Aorta (tissue), 5 donors: Measurements from ENCODE around the gene ETNK1. TPM values are rescaled to one million over a fixed set of nuclear protein-coding genes. Genes with fewer than 3 reads are reported as not detected.
A peak's percentile ranks its signal among the peaks of the same experiment; 100 is the strongest.

ENCODE experiments used
- ATAC-seq: fragments of 200-7000 bp; cut with Tn5 transposase; one replicate; pipeline ENCODE4 v1.9.1; 2022; ENCODE audit warnings: moderate library complexity; ENCODE audit not compliant: low FRiP score
- DNase-seq, 2 donors: peaks; one replicate each; pipeline ENCODE4 v3.0.0-alpha.2; 2020
- H3K27ac ChIP-seq, 2 donors: one replicate each; pipeline ENCODE4 v1.5.1; 2013; ENCODE audit warnings: low read length in 2 of 2, mild to moderate bottlenecking in 2 of 2, moderate library complexity in 2 of 2, control low read depth in 1 of 2, inconsistent platforms in 1 of 2, low read depth in 1 of 2
- H3K27me3 ChIP-seq, 2 donors: one replicate each; pipeline ENCODE4 v1.6.1; 2013; ENCODE audit warnings: control low read depth in 1 of 2, low read length in 1 of 2, mild to moderate bottlenecking in 1 of 2, moderate library complexity in 1 of 2; ENCODE audit not compliant: insufficient read depth in 2 of 2, control insufficient read depth in 1 of 2
- H3K36me3 ChIP-seq, 2 donors: one replicate each; pipeline ENCODE4 v1.6.1; 2013; ENCODE audit warnings: control low read depth in 1 of 2, low read length in 1 of 2, mild to moderate bottlenecking in 1 of 2; ENCODE audit not compliant: insufficient read depth in 2 of 2, control insufficient read depth in 1 of 2
- H3K4me1 ChIP-seq, 2 donors: one replicate each; pipeline ENCODE4 v1.6.1; 2013; ENCODE audit warnings: low read length in 2 of 2, control low read depth in 1 of 2, mild to moderate bottlenecking in 1 of 2, moderate library complexity in 1 of 2; ENCODE audit not compliant: insufficient read depth in 2 of 2, control insufficient read depth in 1 of 2
- H3K4me3 ChIP-seq, 2 donors: one replicate each; pipeline ENCODE4 v1.5.1; 2013; ENCODE audit warnings: low read length in 2 of 2, control low read depth in 1 of 2, mild to moderate bottlenecking in 1 of 2
- H3K9me3 ChIP-seq: one replicate; pipeline ENCODE4 v1.6.1; 2013; ENCODE audit warnings: mild to moderate bottlenecking, low read length; ENCODE audit not compliant: control insufficient read depth
- WGBS, 2 donors: extraction: QIAGEN DNeasy Blood & Tissue Kit; methylation state at CpG; one replicate each; pipeline ENCODE4 v1.1.7; 2013; 5-methylcytosine and 5-hydroxymethylcytosine counted together
- intact Hi-C, 2 donors: fragments of 100-400 bp; cut with DNase I; formaldehyde crosslinking; loops; one replicate each; pipeline versions ENCODE4 v1.14.2 to v1.15.0; 2022
- polyA plus RNA-seq, 2 donors: library from polyadenylated mRNA; stranded (reverse); fragments of 200-250 nt; gene quantifications; one replicate each; pipeline ENCODE4 v1.2.3, GENCODE V29; 2013
- total RNA-seq, 2 donors: library from RNA; stranded (reverse); fragmentation: NEBNext Ultra II Directional; extraction: Animal tissue kit (Norgen Biotek cat#: 25700); gene quantifications; one replicate each; pipeline ENCODE4 v1.2.1, GENCODE V29; 2021
- donor health status: healthy with polysubstance abuse.
- donor health status: Bipolar disorder and iron deficiency.
- donor health status: DM: no; HTN: no; CAD: no.
- donor health status: DM: no; HTN: no; CAD: no.
- donor health status: DM: yes; HTN: yes; CAD: no.

Gene ETNK1
- total and polyA plus RNA-seq, 4 donors, result 4.3 to 77.6 (median 42.0) TPM

GRCh38 chr12:22625762-22626294, 857 bp downstream of the ETNK1 start:
- Histone ChIP-seq H3K27me3 (no peaks in the 10 kb centered on the region), H3K4me1 (peaks cover 0 to 5% of the 10 kb centered on the region in 2 donors), H3K27ac (peak overlapping the region; percentile 63 to 91), H3K36me3 (no peaks in the 10 kb centered on the region), H3K4me3 (peak overlapping the region; percentile 54 to 70), H3K9me3 (no peaks in the 10 kb centered on the region)
- intact Hi-C loops, result loop anchor here (5.0 kb wide), 1 partner anchor 84 kb away; the partner anchor contains the start of gene C2CD5 (in 2 of the 2)
- peak; percentile 12 for ATAC-seq
- DNase-seq, result no peak
- WGBS, 2 donors, result 0% methylated on average over 18 of the region's 18 CpGs

GRCh38 chr12:22626406-22626805, 1.4 kb downstream of the ETNK1 start:
- no peak for ATAC-seq
- H3K9me3 ChIP-seq, result no peaks in the 10 kb centered on the region
- 9 to 10% methylated on average over 4 of the region's 4 CpGs for WGBS, 2 donors
- no peak overlapping the region for H3K27ac ChIP-seq
- H3K36me3 ChIP-seq, result no peaks in the 10 kb centered on the region
- H3K27me3 ChIP-seq, result no peaks in the 10 kb centered on the region
- H3K4me1 ChIP-seq, result peaks cover 0 to 5% of the 10 kb centered on the region in 2 donors
- H3K4me3 ChIP-seq, result peak overlapping the region; percentile 54 to 70
- no peak for DNase-seq
- intact Hi-C loops, result loop anchor here (5.0 kb wide), 1 partner anchor 84 kb away; the partner anchor contains the start of gene C2CD5 (in 2 of the 2)

- ATAC-seq (no peak), DNase-seq (no peak)
- H3K9me3 ChIP-seq, result no peaks in the 10 kb centered on the region
- no peaks in the 10 kb centered on the region for H3K27me3 ChIP-seq
- H3K36me3 ChIP-seq, result no peaks in the 10 kb centered on the region
- WGBS, 2 donors, result 8 to 33% methylated on average over 2 of the region's 2 CpGs
- H3K4me1 ChIP-seq, result peaks cover 0 to 5% of the 10 kb centered on the region in 2 donors
- intact Hi-C loops, result loop anchor here (5.0 kb wide), 1 partner anchor 85 kb away; the partner anchor contains the start of gene C2CD5 (in 2 of the 2)
- peak overlapping the region in 1 of 2 donors; percentile 41 for H3K4me3 ChIP-seq
- H3K27ac ChIP-seq, result no peak overlapping the region
These were observed 2.4 kb downstream of the ETNK1 start for GRCh38 chr12:22627371-22627770.

GRCh38 chr12:22628228-22628627, 3.3 kb downstream of the ETNK1 start:
- H3K36me3 ChIP-seq, result no peaks in the 10 kb centered on the region
- intact Hi-C loops, result loop anchor here (5.0 kb wide), 1 partner anchor 86 kb away; the partner anchor contains the start of gene C2CD5 (in 2 of the 2)
- no peak for DNase-seq
- no peaks in the 10 kb centered on the region for H3K27me3 ChIP-seq
- 58 to 59% methylated on average over 4 of the region's 4 CpGs for WGBS, 2 donors
- H3K4me1 ChIP-seq, result peaks cover 0 to 5% of the 10 kb centered on the region in 2 donors
- ATAC-seq, result no peak
- H3K27ac ChIP-seq, result no peak overlapping the region
- peak overlapping the region in 1 of 2 donors; percentile 5 for H3K4me3 ChIP-seq
- no peaks in the 10 kb centered on the region for H3K9me3 ChIP-seq

- H3K36me3 ChIP-seq, result no peaks in the 10 kb centered on the region
- H3K27me3 ChIP-seq, result no peaks in the 10 kb centered on the region
- no peak overlapping the region for H3K4me3 ChIP-seq
- 67 to 69% methylated on average over 3 of the region's 3 CpGs for WGBS, 2 donors
- ATAC-seq (no peak), DNase-seq (no peak)
- H3K4me1 ChIP-seq, result peaks cover 4 to 5% of the 10 kb centered on the region in 2 donors
- intact Hi-C loops, result no loop called here
- no peaks in the 10 kb centered on the region for H3K9me3 ChIP-seq
- H3K27ac ChIP-seq, result no peak overlapping the region
These were observed 7.0 kb downstream of the ETNK1 start for GRCh38 chr12:22631863-22632463.

GRCh38 chr12:22634883-22635282, 9.9 kb downstream of the ETNK1 start:
- no peak for ATAC-seq
- Histone ChIP-seq H3K4me3 (no peak overlapping the region), H3K27me3 (no peaks in the 10 kb centered on the region), H3K4me1 (peaks cover 3 to 4% of the 10 kb centered on the region in 2 donors), H3K27ac (no peak overlapping the region), H3K36me3 (no peaks in the 10 kb centered on the region), H3K9me3 (no peaks in the 10 kb centered on the region)
- WGBS, 2 donors, result 92% methylated on average over 3 of the region's 3 CpGs
- no peak for DNase-seq
- intact Hi-C loops, result no loop called here

- H3K27me3 ChIP-seq, result no peaks in the 10 kb centered on the region
- H3K9me3 ChIP-seq, result no peaks in the 10 kb centered on the region
- H3K36me3 ChIP-seq, result no peaks in the 10 kb centered on the region
- DNase-seq (no peak), ATAC-seq (no peak)
- WGBS, 2 donors, result 0 to 13% methylated on average over 1 of the region's 1 CpG
- peaks cover 0 to 4% of the 10 kb centered on the region in 2 donors for H3K4me1 ChIP-seq
- intact Hi-C loops, result no loop called here
- no peak overlapping the region for H3K27ac ChIP-seq
- no peak overlapping the region for H3K4me3 ChIP-seq
These were observed 10.8 kb downstream of the ETNK1 start for GRCh38 chr12:22635812-22636211.

GRCh38 chr12:22640851-22641250, 15.9 kb downstream of the ETNK1 start:
- Histone ChIP-seq H3K9me3 (no peaks in the 10 kb centered on the region), H3K4me1 (no peaks in the 10 kb centered on the region), H3K27ac (no peak overlapping the region), H3K4me3 (no peak overlapping the region), H3K36me3 (no peaks in the 10 kb centered on the region), H3K27me3 (no peaks in the 10 kb centered on the region)
- intact Hi-C loops, result no loop called here
- 94 to 97% methylated on average over 2 of the region's 2 CpGs for WGBS, 2 donors
- ATAC-seq (no peak), DNase-seq (no peak)
